Inferior parietal cortex (tissue), 1 donor: ENCODE measurements around the gene NT5DC2.
"Not testable (repeated sequence)": the region's sequence is repeated elsewhere in the genome, so short reads cannot be mapped to it uniquely, and the experiment has no call there.

ENCODE experiments used
- DNase-seq: peaks from one replicate; pipeline ENCODE4 v3.0.0-alpha.2; 2016; ENCODE audit errors: extremely low spot score

NT5DC2 gene

DNA sequence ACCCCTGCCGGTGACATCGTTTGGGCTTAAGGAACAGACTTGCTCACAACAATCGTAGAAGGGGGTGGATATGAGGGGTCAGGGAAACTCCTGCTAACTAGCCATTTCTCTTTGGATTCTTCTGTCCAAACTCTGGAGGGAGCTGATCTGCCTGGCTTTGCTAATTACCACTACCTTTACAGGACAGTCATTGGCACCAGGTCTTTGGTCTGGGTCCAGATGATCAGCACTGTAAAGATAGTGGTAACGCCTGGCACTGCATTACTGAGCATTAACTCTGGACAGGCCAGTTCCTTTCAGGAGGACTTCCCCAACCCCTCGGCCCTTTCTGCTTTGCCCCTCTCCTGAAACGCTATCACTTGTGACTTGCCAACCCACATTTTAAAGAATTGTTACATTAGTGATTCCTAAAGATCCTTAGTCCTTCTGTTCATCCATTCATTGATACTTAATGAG lies 3.5 kb upstream of the NT5DC2 start:
- no peak for DNase-seq

DNA sequence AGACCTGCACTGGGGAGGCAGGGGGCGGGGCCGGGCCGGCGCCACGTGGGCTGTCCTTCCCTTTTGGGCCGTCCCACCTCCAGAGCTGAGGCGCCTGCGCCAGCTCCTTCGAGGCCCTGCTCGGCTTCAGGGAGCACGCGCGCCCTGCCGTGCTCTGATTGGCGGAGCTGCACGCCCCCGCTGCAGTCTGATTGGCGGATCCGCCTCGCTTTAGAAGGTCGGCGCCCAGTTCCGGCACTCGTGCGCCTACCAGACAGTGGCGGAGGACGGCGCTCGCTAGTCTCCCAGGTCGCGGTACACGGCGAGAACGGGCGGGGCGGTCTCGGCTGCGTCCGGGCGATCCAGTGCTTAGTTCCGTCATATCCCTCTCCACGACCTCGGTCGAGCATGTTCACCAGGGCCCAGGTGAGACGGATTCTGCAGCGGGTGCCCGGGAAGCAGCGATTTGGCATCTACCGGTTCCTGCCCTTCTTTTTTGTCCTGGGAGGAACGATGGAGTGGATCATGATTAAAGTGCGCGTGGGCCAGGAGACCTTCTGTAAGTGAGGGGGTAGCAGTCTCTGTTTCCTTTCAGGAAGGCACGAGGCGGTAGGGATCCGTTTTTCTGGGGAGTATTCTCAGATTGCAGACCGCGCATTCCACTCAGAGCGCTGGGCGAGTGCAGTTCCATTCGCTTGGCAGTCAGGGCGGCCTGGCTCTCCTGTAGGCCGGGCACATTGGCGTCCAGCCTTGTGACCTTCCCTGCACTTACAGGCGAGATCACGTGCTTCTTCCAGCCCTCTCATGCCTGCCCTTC lies 2.9 kb upstream of the NT5DC2 start, which contains the start of gene UQCC5:
Gene UQCC5, plus strand, starts transcription at position 237 of the 796 bp plus-strand sequence. Its CDS starts 151 bp downstream, at position 388.
- DNase-seq = peak; percentile 97

- DNase-seq = no peak
Measured at GRCh38 chr3:52536112-52536368, 2.4 kb upstream of the NT5DC2 start.

GRCh38 chr3:52535411-52536111 lies 1.9 kb upstream of the NT5DC2 start:
- DNase-seq = no peak

- DNase-seq = no peak
Measured at GRCh38 chr3:52534281-52535183, 875 bp upstream of the NT5DC2 start.

- DNase-seq = no peak
Measured at GRCh38 chr3:52532838-52533622, 627 bp downstream of the NT5DC2 start.

DNA sequence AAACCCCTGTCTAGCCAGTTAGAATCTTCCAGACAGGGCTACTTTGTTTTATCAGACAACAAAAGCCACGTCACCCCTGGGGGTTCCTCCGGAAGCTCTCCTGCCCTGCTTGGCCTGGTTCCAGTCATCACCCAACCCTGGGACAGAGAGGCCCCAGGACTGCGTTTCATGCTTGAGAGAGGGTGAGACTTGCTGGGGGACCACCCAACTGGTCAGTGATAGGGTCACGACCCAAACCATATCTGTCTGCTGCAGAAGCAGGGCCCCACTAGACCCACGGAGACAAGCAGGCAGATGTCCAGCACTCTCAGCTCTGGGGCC lies 1.2 kb downstream of the NT5DC2 start:
- DNase-seq = no peak

DNA sequence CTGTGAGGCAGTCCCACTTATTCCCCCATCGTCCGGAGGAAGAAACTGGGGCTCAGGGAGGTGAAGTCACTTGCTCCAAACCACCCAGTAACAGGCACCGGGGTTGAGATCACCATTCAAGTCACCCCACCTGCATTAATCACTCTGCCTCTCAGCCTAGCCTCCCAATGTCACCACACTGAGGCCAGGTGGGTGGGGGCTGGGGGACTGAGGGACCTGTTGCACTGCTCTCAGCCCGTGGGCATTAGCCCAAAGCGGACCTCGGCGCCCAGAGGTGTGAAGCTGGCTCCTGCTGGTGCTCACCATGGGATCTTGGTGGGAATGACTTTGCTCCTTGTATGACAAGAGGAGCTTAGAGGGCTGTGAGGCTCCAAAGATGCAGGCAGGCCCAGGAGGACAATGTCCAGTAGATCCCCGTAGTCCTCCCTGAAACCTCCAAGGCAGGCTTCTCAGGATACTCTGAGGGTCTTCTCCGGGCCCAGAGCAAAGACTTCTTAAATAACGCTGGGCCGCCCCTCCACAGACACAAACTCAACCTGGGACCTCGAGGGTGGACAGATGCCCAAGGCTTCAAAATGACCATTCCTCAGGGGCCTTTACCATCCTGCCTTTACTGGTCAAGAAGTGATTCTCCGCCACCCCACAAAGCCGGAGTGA lies 1.7 kb downstream of the NT5DC2 start:
- DNase-seq = no peak

DNA sequence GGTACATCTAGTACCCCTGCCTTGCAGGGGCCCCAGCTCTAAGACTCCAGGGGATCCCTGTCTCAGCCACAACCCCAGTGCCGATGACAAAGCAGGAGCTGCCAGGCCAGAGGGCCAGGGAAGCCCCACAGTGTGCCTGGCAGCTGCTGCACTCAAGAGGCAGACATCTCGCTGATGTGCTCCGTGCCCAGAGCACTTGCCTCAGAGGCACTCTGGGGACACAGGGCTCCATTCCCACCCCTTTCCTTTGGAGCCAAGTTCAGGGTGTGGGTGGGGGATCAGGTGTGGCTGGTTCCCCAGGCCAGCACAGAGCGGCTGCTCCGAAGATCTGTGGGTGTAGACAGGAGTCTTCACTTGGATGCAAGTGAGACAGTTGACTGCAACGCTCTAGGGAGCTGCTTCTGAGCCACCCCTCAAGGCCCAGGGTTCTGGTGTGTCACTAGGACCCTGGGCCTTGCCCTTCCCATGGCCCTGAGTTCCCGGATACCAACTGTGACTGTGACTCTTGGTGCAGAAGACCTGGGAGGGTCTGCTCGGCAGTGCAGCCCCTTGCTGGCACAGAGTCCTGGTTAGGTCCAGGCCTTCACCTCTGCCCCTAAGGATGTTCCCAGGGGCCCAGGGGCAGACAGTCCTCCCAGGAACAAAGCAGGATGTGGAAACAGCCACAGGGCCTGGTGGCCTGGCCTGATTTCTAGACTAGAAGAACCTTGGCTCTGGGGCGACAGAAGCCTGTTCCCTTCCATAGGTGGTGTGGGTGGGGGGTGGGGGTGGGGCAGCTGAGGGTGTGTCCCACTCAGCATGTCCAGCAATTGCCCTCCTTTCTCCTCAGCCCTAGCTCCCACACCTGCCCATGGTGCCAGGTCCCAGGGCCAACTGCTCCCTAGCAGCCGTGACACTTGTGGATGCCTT lies 2.5 kb downstream of the NT5DC2 start:
- DNase-seq = no peak

DNA sequence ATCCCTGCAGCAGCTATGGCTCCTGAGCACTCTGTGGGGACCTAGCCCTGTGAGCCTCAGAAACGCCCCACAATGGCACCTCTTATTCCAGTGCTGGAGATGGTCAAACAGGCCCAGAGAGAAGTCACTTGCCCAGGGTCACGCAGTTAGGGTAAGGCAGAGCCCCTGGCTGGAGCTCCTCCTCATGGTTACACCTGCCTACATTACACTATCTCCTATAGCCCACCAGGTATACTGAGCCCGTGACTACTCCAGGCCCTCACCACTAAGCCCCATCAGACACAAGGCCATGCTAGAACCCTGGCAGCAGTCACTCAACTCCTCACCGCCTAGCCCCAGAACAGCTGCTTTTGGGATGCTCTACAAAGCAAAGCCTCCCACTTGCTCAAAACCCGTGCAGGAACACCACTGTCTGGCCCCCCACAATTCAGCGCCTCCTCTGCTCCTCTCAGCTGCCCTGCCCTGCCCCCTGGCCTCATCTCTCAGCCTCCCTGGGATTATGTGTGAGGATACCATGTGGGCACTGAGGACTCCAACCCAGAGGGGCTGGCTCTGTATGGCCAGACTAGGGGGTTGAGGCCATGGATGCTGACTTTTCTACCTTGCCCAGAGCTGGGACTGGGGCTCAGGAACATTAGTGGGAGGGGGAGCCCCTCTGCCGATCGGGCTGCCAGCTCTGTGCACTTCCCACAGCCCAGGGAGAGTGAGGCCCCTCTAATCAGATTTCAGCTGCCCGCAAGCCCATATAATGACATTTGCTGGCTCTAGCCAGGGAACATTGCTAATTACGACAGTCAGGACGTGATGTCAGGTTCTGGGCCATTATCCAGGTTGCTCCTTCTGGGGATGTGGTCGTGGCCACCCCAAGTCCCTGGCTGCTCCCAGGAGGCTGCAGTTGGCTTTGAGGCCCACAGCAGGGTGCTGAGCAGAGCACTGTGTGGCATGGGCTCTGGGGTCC lies 4.0 kb downstream of the NT5DC2 start:
- DNase-seq = no peak

- no peak for DNase-seq
Measured at GRCh38 chr3:52528586-52529375, 4.9 kb downstream of the NT5DC2 start.

- DNase-seq = no peak
Measured at GRCh38 chr3:52527732-52528585, 5.7 kb downstream of the NT5DC2 start.

- no peak for DNase-seq
Measured at GRCh38 chr3:52527039-52527731, 6.5 kb downstream of the NT5DC2 start.

- not testable (repeated sequence) for DNase-seq
Measured at GRCh38 chr3:52526671-52527038, 7.0 kb downstream of the NT5DC2 start.

- no peak for DNase-seq
Measured at GRCh38 chr3:52525680-52526561, 7.7 kb downstream of the NT5DC2 start.
